HepG2 (cell line): Measurements from ENCODE around the gene HOXA1. TPM values are rescaled to one million over a fixed set of nuclear protein-coding genes. Genes with fewer than 3 reads are reported as not detected.

ENCODE experiments used
- BHLHE40 ChIP-seq: IDR thresholded peaks from 2 replicates; pipeline ENCODE4 v1.6.1; 2011; ENCODE audit warnings: low read length, improper control_type of control experiment
- EP300 ChIP-seq, 3 experiments: sonication (generic) in 1 of 3; formaldehyde crosslinking in 1 of 3; IDR thresholded peaks; 2 replicates each; pipeline versions ENCODE4 v1.5.1 to v1.6.1; 2011 to 2020; ENCODE audit warnings: low read depth in 2 of 3, low read length in 2 of 3, borderline replicate concordance in 1 of 3, improper control_type of control experiment in 1 of 3, mild to moderate bottlenecking in 1 of 3, missing genetic modification reagents in 1 of 3, moderate library complexity in 1 of 3
- GABPA ChIP-seq, 2 experiments: IDR thresholded peaks; 2 replicates each; pipeline ENCODE4 v1.6.1; 2011 to 2016; ENCODE audit warnings: low read depth in 2 of 2, low read length in 1 of 2, missing biosample characterization in 1 of 2, missing genetic modification characterization in 1 of 2
- HDAC2 ChIP-seq: sonication (generic); formaldehyde crosslinking; IDR thresholded peaks from 2 replicates; pipeline ENCODE4 v1.4.0; 2020; ENCODE audit warnings: missing genetic modification reagents
- NBN ChIP-seq: fragments of 450-650 bp; conservative IDR thresholded peaks from 2 replicates; pipeline ENCODE4 v1.6.1; 2017
- NCOA5 ChIP-seq: sonication (generic); formaldehyde crosslinking; IDR thresholded peaks from 2 replicates; pipeline ENCODE4 v1.4.0; 2020; ENCODE audit warnings: missing genetic modification reagents
- NFRKB ChIP-seq: fragments of 450-650 bp; IDR thresholded peaks from 2 replicates; pipeline ENCODE4 v1.6.1; 2017
- PAX8 ChIP-seq: sonication (generic); formaldehyde crosslinking; IDR thresholded peaks from 2 replicates; pipeline ENCODE4 v1.8.0; 2022; ENCODE audit warnings: mild to moderate bottlenecking, missing genetic modification reagents, borderline replicate concordance
- RBM22 ChIP-seq: fragments of 200-400 bp; formaldehyde crosslinking; optimal IDR thresholded peaks from 2 replicates; pipeline ENCODE3; 2017; ENCODE audit warnings: mild to moderate bottlenecking, low read length, moderate library complexity
- SIN3A ChIP-seq: IDR thresholded peaks from 2 replicates; pipeline ENCODE4 v1.6.1; 2011; ENCODE audit warnings: low read depth, mild to moderate bottlenecking, control low read depth, low read length, borderline replicate concordance
- SNAPC4 ChIP-seq: sonication (generic); formaldehyde crosslinking; IDR thresholded peaks from 2 replicates; pipeline ENCODE4 v1.4.0; 2020; ENCODE audit warnings: mild to moderate bottlenecking, missing genetic modification reagents
- SP140L ChIP-seq: sonication (generic); formaldehyde crosslinking; IDR thresholded peaks from 2 replicates; pipeline ENCODE4 v1.4.0; 2020; ENCODE audit warnings: missing genetic modification reagents, borderline replicate concordance
- TGIF2 ChIP-seq: IDR thresholded peaks from 2 replicates; pipeline ENCODE4 v1.6.1; 2016; ENCODE audit warnings: control low read depth, missing compliant biosample characterization
- THAP7 ChIP-seq: sonication (generic); formaldehyde crosslinking; IDR thresholded peaks from 2 replicates; pipeline ENCODE4 v1.8.1; 2023; ENCODE audit warnings: mild to moderate bottlenecking, missing genetic modification reagents
- THAP8 ChIP-seq: sonication (generic); formaldehyde crosslinking; IDR thresholded peaks from 2 replicates; pipeline ENCODE4 v1.5.1; 2020; ENCODE audit warnings: missing genetic modification reagents, mild to moderate bottlenecking, borderline replicate concordance
- ZBTB33 ChIP-seq: sonication (generic); formaldehyde crosslinking; IDR thresholded peaks from 2 replicates; pipeline ENCODE4 v1.4.0; 2020; ENCODE audit warnings: missing genetic modification reagents
- ZFP41 ChIP-seq: sonication (generic); formaldehyde crosslinking; IDR thresholded peaks from 2 replicates; pipeline ENCODE4 v1.4.0; 2020; ENCODE audit warnings: mild to moderate bottlenecking, missing genetic modification reagents, borderline replicate concordance
- ZMYM4 ChIP-seq: sonication (generic); formaldehyde crosslinking; IDR thresholded peaks from 2 replicates; pipeline ENCODE4 v1.8.1; 2023; ENCODE audit warnings: mild to moderate bottlenecking, missing genetic modification reagents
- ZNF232 ChIP-seq: sonication (generic); formaldehyde crosslinking; IDR thresholded peaks from 2 replicates; pipeline ENCODE4 v1.4.0; 2020; ENCODE audit warnings: missing genetic modification reagents, borderline replicate concordance
- ZNF713 ChIP-seq: sonication (generic); formaldehyde crosslinking; IDR thresholded peaks from 2 replicates; pipeline ENCODE4 v1.4.0; 2020; ENCODE audit warnings: mild to moderate bottlenecking, missing genetic modification reagents
- ZNF772 ChIP-seq: sonication (generic); formaldehyde crosslinking; IDR thresholded peaks from 2 replicates; pipeline ENCODE4 v1.5.0; 2020; ENCODE audit warnings: mild to moderate bottlenecking, missing genetic modification reagents
- polyA plus RNA-seq, 8 experiments: library from polyadenylated mRNA; depleted of rRNA in 3 of 8; stranded (reverse) in 7 of 8; unstranded in 1 of 8; fragments of >200 nt; fragmentation: Illumina TruSeq in 4 of 8; extraction: Trizol in 4 of 8; gene quantifications; 2 replicates each; pipeline versions ENCODE4 v1.2.1 to v1.2.3, GENCODE V29; 2011 to 2016; ENCODE audit warnings: low read depth in 4 of 8, missing spikeins in 1 of 8, mixed read lengths in 1 of 8; ENCODE audit not compliant: insufficient read depth in 1 of 8
- total RNA-seq, 5 experiments: library from RNA; depleted of rRNA; stranded (reverse); fragments of >200 nt; fragmentation: Illumina TruSeq; extraction: Trizol; gene quantifications; 2 replicates each; pipeline ENCODE4 v1.2.3, GENCODE V29; 2016; ENCODE audit warnings: low read depth in 1 of 5

Gene HOXA1
- total and polyA plus RNA-seq, 2 of the 13 experiments (the other 11 are each of a cell fraction or from before 2014, with no cell fraction given) = 0.18 to 0.20 TPM

GRCh38 chr7:27133409-27134231 is 37.8 kb upstream of the HOXA1 start (continued):
- TF ChIP-seq SIN3A = no peak
- TF ChIP-seq PAX8 (CRISPR knock-in tag) = no peak
- TF ChIP-seq ZMYM4 (CRISPR knock-in tag) = no peak
- TF ChIP-seq ZNF713 (CRISPR knock-in tag) = no peak
- no peak for TF ChIP-seq TGIF2 (CRISPR knock-in tag)
- no peak for TF ChIP-seq NFRKB
- TF ChIP-seq NCOA5 (CRISPR knock-in tag) = no peak
- peak; percentile 17; the same call in 1 of the 2 replicates for TF ChIP-seq ZBTB33 (CRISPR knock-in tag)
- no peak for TF ChIP-seq SP140L (CRISPR knock-in tag)
- TF ChIP-seq ZNF232 (CRISPR knock-in tag) = no peak
- TF ChIP-seq EP300 (IDR thresholded peaks at IDR 0.05; ENCODE audit: low read depth in 2 of 2, low read length in 2 of 2) = peak in 1 of 2 experiments; percentile 75; a peak in 2 of 4 replicates
- peak; percentile 34; the same call in 1 of the 2 replicates for TF ChIP-seq EP300 (CRISPR knock-in tag; IDR thresholded peaks at IDR 0.05; ENCODE audit: borderline replicate concordance)
- no peak for TF ChIP-seq ZNF772
- TF ChIP-seq THAP7 (CRISPR knock-in tag) = no peak
- no peak for TF ChIP-seq BHLHE40
- TF ChIP-seq GABPA (IDR thresholded peaks at IDR 0.05; ENCODE audit: low read depth, low read length) = no peak
- no peak for TF ChIP-seq GABPA (CRISPR knock-in tag; IDR thresholded peaks at IDR 0.05; ENCODE audit: low read depth)
- TF ChIP-seq NBN = no peak
- TF ChIP-seq RBM22 = no peak
- TF ChIP-seq THAP8 (CRISPR knock-in tag) = no peak
- TF ChIP-seq ZFP41 (CRISPR knock-in tag) = no peak
- TF ChIP-seq HDAC2 (CRISPR knock-in tag) = peak; percentile 21
- TF ChIP-seq SNAPC4 = no peak
